Measurements from ENCODE around the gene ALG12.

The ALG12 gene

DNA sequence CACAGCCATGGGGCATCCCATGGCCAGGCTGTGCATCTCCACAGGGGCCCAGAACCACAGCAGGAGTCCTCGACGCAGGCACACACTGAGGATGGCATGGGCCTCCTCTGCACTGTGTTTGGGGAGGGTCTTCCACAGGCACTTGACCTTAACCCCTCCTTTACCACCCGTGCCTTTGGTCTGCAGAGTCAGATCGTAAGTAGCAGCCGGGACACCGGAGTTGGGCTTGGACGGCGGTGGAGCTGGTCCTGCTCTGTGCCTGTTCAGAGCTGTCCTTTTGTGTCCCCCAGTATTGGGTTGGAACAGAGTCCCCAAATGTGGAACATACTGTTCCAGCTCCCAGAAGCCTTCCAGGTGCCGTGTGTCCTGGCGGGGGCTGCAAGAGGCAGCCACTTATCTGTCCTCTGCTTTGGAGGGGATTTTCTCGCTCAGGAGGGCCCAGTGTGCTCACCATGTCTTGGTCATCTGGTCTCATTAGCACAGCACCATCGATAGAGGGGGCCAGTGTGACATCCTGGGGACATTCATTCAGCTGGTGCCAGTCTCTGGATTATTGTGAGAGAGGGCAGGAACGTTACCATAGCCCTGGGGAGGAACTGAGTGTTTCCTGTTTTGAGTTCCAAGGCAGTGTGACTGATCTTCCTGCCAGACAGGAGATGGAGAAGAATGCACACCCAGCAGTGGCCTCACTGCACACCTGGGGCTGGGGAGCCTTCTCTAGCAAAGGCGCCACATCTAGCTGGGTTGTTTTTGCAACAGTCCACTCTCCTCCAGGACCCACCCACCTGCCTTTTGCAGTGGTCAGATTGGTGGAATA, 12.6 kb upstream of the ALG12 start:
- DNase-seq (ENCODE audit: low read depth in 2 of 2), result no peak

DNA sequence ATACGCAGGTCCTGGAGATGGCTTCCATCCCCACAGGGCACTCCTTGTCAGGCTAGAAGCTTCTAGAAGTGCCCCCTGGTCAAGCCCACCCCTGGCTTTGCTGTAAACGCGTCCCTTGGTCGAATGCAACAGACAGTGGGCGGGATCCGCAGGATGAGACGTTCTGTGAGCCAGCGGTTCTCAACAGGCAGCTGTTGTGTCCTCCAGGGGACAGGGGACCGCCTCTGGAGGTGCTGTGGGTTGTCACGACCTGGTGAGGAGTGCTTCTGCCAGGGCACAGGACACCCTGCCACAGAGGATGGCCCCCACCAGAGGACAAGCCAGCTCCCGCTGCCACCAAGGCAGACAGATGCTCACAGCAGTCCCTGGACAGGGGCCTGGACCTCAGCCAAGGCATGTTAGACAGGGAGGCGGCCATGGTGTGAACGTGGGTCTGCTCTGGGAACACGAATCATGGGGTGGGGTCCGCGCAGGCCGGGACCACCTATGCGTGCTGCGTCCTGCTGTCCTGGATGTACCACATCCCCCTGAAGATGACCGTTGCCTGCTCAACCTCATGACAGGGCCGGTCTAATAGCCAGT, 11.8 kb upstream of the ALG12 start:
- DNase-seq (ENCODE audit: low read depth in 2 of 2), result no peak

DNA sequence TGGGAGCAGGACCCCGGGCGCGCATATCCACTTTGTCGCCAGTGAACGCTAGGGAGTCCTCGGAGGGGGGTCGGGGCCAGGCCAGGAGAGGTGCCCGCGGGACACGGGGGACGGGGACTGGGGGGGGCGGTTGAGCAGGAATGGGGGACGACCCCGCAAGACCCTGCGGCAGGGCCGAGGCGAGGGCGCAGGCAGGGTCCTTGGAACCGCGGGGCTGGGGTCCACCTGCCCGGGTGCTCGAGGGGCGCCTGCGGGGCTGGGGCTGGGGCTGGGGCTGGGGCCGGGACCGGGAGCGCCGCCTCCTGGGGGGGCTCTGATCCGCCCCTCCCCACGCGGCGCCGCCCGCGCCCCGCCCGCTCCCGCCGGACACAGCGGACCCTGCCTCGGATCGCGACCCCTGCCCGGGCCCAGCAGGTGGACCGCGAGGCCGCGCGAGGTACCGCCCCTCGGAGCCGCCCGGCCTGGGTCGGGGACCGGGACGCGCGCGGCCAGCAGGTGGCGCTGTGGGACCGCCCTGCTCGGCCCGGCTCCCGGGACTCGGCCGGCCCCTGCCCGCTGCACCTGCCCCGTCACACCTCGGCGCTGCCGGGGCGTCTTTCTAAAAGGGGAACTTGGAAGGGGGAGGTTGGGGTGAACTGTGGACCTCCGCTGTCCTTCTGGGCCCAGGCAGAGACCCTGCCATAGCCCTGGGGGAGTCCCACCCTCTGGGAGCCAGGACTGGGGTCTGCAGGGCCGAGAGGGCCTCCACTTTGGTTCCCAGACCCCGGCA, 11.2 kb upstream of the ALG12 start:
- no peak for DNase-seq (ENCODE audit: low read depth in 2 of 2)

DNA sequence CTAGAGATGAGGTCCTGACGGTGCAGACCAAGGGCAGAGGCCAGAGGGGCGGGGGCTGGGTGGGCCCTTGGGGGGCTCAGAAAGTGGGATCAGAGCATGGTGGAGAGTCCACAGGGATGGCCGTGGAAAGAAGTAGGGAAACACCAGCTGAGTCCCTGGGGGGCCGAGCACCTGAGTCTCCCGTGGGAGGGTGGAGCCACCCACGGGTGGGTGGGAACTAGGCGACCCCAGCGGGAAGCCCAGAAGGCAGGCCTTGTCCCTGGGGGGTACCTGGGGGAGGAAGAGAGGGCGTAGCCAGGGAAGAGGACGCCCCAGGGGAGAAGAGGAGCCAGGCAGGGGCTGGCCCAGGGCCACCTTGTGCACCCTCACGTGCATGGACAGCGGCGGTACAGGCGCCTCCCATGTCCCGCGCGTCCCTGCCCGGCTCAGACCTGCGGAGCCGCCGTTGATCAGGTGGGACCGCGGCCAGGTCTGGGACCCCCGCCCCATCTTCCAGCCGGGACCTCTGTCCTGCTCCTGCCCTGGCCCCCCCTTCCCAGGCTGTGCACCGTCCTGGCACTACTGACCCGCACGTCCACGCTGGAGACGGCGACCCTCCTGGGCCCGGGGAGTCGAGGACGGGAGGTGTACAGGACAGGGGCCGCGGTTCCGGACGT, 10.4 kb upstream of the ALG12 start:
- no peak for DNase-seq (ENCODE audit: low read depth in 2 of 2)

DNA sequence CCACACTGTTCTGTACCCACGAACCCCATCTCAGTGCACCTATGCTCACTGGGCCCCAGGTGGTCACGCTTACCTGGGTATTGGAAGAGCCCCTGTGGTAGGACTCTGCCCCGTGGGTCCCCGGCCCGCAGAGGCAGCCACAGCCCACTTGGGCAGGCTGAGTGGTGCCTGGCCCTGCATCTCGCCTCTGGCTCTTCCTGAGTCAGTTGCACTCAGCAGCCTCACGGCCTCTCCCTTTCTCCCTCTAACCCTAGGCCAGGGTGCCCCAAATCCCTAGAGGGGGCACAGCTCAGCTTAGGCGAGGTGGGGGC, 9.9 kb upstream of the ALG12 start:
- DNase-seq (ENCODE audit: low read depth in 2 of 2), result no peak

DNA sequence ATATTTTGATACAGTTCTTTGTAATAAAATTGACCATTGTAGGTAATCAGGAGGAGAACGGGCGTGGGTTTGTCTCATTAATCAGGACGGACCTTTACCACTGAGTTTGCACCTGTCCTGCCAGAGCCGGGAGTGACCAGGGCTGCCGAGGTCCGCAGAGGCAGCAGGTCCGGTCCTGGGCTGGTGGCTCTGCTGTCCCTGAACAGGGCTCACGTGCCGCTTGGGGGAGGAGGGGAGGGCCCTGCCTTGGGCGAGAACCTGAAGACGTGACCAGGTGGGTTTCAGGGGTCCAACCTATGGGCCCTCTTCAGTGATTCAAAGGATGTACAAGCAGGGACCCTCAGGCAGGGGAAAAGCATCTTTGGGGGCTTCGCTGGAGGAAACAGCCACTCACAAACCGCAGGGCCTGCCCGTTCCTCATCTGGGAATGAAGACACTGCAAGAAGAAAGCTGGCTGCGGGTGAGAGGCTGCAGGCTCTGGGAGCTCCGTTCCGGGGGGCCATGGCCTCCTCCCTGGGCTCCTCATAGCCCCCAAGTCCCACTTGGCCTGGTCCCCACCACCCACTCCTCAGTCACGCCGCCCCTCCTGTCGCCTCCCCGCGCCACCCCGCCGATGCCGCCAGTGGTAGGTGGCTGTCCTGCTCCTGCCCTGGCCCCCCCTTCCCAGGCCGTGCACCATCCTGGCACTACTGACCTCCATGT, 9.4 kb upstream of the ALG12 start:
- no peak for DNase-seq (ENCODE audit: low read depth in 2 of 2)

DNA sequence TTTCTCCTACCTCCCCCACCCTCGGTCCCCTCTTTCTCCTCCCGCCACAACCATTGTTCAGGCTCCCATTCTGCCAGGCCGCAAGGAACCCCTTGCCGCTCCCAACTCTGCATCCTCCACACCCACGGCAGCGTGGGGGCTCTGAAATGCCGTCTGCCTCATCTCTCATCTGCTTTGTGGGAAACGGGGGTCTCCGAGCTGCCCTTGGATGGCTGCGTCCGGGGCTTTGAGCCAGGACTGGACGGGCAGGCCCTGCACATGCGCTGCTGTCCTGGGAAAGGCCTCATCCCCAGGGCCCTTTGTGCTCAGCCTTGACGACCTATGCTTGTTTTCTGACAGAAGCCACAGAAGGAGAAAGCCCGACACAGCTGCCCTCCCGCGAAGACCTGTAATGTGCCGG, 8.7 kb upstream of the ALG12 start:
- no peak for DNase-seq (ENCODE audit: low read depth in 2 of 2)

DNA sequence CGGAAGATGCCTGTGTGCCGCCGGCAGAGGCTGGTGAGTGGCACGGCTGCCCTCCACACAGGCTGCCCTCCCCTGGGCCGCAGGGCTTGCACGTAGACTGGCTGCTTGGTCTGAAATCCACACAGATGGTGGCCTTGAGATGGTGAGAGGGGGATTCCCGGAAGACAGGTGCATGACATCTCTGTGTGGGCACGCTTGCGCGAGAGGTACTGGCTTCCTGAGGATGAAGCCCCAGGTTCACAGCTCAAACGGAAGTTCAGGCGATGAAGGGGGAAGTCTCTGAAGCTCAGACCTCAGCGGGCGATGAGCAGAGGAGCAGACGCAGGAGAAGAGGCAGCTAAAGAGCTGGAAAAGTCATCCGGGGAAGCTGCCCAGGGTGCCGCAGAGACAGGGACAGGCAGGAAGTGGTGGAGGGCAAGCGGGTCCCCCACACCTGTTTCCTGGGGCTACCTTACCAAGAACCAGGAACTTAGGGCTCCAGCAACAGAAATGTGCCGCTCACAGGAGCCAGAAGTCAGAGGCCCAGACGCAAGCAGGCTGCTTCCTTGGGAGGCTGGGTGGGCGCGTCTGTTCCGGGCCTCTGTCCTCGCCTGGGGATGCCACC, 7.4 kb upstream of the ALG12 start:
- DNase-seq (ENCODE audit: low read depth in 2 of 2), result no peak

DNA sequence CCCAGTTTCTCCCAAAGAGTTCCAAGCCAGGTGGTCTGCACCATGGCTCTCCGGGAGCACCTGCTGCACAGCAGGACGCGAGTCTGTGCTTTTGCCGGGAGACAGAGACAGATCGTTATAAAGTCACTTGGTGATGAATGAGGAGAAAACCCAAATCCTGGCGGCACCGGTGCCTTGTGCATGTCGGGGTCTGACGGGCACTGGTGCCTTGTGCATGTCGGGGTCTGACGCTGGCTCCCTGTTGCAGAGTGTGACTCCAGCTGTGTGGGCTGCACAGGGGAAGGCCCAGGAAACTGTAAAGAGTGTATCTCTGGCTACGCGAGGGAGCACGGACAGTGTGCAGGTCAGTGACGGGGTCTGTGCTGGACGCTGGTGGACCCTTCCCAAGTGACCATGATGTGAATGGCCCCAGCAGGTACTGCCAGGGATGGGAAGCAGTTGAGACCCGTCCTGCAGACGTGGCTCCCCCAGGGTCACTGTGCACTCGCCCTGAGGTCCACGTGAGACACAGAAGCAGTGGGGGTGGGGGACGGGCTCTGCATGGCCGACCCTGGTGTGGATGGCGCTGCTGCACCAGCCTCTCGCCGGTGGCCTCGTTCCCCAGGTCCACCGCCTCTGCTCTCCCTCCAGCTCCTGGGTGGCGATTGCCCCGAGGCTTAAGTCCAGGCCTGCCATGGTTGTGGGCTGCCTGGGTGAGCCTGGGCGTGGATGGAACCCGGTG, 6.0 kb upstream of the ALG12 start:
- DNase-seq (ENCODE audit: low read depth in 2 of 2), result no peak

DNA sequence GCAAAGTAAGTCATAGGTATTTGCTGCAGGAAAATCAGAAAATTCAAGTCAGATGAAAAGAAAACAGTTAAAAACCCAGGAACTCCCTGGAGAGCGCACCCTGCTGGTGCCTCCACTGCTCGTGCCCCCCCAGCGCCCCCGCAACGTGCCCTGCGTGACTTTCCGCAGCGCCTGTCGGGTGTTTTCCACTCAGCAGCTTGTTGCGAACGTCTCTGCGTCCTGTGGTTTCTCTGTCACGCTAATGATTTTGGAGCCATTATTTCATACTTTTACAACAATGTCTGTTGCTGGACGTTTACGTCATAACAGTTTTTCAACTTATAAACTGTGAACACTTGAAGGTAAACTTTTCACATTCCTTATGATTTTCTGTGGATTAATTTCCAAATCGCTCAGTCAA, 5.2 kb upstream of the ALG12 start:
- DNase-seq (ENCODE audit: low read depth in 2 of 2), result no peak

DNA sequence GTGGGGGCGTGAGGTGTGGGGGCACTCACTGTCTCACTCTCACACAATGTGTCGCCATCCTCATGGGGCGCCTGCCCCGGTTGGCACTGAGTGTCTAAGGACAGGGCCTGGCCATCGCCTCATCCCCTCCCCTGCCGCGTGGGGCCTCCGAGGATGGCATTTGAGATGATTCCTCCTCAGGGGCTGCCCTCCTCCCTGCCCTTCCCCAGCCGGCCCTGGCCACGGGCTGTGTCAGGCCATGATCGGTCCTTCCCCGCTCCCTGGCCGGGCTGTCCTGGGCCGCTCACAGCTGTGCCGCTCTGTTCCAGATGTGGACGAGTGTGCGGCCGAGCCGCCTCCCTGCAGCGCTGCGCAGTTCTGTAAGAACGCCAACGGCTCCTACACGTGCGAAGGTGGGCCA, 4.7 kb upstream of the ALG12 start:
- no peak for DNase-seq (ENCODE audit: low read depth in 2 of 2)

DNA sequence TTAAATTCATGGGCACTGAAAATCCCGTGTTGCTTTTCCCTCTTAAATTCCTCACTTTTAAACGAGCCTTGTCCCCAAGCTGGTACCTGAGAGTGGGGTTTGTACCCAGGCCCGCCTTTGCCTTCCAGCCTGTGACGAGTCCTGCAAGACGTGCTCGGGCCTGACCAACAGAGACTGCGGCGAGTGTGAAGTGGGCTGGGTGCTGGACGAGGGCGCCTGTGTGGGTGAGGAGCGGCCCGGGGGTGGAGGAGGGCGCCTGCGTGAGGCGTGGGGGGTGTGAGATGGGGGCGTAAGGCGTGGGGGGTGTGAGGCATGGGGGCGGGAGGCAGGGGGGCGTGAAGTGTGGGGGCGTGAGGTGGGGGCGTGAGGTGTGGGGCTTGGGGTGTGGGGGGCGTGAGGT, 4.2 kb upstream of the ALG12 start:
- no peak for DNase-seq (ENCODE audit: low read depth in 2 of 2)

DNA sequence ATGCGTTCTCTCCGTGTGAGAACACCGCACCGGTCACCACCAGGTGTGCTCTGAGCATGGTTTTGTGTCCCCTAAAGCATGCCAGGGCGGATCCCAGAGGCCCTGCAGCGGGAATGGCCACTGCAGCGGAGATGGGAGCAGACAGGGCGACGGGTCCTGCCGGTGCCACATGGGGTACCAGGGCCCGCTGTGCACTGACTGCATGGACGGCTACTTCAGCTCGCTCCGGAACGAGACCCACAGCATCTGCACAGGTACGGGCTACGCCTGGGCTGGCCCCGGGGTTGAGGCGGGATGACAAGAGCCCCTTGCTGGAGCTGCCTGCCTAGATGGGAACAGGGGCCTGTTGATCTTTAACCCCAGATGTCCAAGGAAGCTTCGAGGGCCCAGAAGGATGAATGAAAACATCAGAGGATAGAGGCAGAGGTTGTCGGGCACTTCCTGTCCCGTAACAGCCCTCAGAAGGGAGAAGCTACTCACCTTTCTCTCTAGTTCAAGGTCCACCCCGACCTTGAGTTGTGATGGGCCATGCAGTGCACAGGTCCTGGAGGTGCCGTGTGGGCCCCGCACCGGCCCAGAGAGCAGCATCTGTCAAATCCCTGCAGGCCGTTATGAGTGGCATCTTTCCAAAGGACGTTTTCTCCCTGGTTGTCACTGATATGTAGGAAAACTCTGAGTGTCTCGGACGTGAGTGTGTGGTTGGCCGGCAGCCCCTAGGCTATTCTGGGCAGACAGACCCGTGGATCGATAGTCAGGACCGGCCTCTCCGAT, 3.5 kb upstream of the ALG12 start:
- DNase-seq (ENCODE audit: low read depth in 2 of 2), result no peak

DNA sequence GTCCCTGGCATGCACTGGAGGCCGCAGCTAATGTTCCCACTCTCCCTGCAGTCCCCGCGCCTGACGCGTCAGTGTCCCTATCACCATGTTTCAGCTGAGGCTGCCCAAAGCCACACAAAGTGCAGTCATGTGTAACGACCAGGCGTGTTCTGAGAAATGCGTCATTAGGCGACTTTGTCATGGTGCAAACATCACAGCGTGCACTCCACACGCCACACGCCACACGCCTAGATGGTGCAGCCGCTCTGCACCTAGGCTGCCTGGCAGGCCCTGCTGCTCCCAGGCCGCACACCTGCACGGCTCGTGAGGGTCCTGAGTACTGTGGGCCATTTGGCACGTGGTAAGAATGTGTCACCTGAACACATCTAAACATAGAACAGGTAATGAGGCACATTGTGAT, 2.6 kb upstream of the ALG12 start:
- DNase-seq (ENCODE audit: low read depth in 2 of 2), result no peak

DNA sequence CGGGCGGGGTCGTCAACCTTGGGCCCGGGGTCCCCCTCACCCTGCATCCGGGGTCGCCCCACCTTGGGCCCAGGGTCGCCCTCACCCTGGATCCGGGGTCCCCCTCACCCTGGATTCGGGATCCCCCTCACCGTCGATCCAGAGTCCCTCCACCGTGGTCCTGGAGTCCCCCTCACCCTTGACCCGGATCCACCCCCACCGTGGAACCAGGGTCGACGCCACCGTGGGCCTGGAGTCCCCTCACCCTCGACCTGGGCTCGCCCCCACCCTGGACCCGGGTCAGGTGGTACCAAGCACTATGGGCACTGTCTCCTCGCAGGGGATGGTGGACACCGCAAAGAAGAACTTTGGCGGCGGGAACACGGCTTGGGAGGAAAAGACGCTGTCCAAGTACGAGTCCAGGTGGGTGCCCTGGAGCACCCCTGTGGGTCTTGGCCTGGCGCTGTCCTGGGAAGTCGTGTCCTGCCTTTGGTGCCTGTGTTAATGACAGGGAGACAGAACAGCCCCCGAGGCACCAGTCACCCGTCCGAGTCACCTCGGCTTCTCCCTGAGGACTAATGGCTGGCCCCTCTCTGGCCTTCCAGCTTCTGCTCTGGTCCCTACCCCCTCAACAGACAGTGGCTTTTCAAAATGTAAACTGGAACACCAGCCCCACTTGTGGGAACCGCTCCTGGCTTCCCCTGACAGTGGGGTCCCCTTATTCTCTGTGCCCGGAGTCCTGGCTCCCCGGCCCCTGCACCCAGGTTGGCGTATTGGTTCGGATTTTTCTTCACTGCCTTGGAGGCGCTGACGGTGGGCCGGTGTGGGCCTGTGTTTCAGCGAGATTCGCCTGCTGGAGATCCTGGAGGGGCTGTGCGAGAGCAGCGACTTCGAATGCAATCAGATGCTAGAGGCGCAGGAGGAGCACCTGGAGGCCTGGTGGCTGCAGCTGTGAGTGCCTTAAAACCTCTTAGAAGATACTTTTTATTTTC, 958 bp upstream of the ALG12 start:
- no peak for DNase-seq (ENCODE audit: low read depth in 2 of 2)

DNA sequence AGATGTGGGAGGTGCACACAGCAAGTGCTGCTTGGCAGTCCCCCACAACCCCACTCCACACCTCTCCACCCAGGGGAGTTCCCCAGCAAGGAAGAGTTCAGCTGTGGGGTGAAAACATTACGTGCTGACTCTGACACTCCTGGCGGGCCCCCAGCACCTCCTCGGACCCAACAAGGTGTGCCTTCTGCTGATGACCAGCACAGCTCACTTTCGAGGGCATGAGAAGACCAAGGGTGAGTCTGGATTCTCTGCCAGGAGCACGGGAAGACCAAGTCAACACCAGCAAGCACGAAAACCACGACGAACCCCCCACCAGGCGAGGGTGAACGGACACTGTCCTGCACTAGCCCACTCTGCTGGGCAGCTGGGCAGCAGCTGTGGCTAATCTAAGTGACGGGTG, 1.4 kb downstream of the ALG12 start:
- DNase-seq (ENCODE audit: low read depth in 2 of 2), result no peak

DNA sequence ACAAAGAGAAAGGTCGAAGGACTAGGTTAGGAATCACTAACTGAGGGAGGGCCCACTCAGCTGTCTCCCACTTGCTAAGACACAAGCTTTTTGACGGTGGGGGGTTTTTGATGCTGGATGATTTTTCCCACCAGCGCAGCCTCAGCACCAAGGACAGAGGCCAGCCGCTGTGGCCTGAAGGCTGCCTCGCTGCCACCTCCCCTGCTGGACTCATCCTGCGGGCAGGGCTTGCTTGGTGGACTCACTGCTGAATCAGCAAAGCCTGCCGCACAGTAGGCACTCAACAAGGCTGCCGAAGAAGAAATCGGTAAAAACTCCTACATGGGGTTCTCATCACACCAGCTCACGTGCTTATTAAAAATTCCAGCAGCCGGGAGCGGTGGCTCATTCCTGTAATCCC, 2.6 kb downstream of the ALG12 start:
- DNase-seq (ENCODE audit: low read depth in 2 of 2), result no peak

DNA sequence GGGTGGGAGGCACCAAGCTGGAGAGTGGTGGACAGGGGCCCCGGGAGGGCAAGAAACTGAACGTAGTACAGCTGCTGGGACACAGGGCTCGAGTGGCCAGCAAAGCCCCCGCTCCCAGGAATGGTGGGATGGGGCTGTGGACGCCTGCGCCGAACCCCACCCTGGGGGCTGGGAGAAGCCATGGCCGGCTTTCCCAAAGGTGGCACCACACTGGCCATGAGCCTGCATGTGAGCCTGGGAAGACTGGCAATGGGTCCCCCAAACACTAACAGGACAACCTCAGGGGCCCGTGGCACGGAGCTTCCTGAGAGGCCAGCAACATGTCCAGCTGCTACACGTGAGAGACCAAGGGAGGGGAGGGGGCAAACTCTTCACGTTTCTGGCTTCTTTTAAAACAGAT, 4.0 kb downstream of the ALG12 start:
- DNase-seq (ENCODE audit: low read depth in 2 of 2), result no peak

DNA sequence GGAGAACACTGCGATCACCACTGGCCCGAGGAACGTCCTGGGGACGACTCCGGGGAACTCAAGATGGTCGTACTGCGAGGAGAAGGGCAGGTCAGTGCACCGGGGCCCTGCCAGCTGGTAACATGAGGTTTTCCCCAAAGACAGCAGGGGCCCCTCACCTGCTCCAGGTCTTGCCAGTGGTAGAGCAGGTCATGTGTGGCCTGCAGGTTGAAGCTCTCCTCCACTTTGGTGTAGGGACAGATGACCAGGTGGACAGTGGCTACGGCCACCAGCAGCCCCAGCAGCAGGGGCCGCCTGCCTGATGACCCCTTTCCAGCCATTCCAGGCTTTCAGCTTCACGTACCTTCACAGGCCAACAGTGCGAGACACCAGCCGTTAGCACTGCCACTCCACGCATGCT, 4.8 kb downstream of the ALG12 start:
- no peak for DNase-seq (ENCODE audit: low read depth in 2 of 2)
